Measurements from ENCODE around the gene CNOT10.

CNOT10 gene

GRCh38 chr3:32706348-32707025 is 21.5 kb downstream of the CNOT10 start:
- Histone ChIP-seq H3K27ac (ENCODE audit: low read depth, low read length) (no peak overlapping the region), H3K9me3 (ENCODE audit: control insufficient read depth, insufficient read depth, low read length) (no peaks in the 10 kb centered on the region), H4K20me1 (ENCODE audit: control insufficient read depth, insufficient read depth, low read depth, low read length) (no peaks in the 10 kb centered on the region), H3K27me3 (ENCODE audit: control insufficient read depth, low read length) (no peaks in the 10 kb centered on the region), H3K4me3 (ENCODE audit: low read length) (no peak overlapping the region), H3K4me1 (ENCODE audit: control insufficient read depth, low read length) (peaks cover 2% of the 10 kb centered on the region), H3F3A (ENCODE audit: control insufficient read depth, insufficient read depth) (0 out of 2 replicates have a peak, but pooled peaks cover 2% of the 10 kb centered on the region), H3K36me3 (ENCODE audit: control insufficient read depth, low read length) (peaks cover 59% of the 10 kb centered on the region), H3K4me2 (ENCODE audit: low read length) (no peak overlapping the region), H3K79me2 (ENCODE audit: control insufficient read depth, low read length) (peaks cover 20% of the 10 kb centered on the region), H3K9me2 (replicated peaks; ENCODE audit: control insufficient read depth, low read length) (no peaks in the 10 kb centered on the region)
- no peak for TF ChIP-seq EZH2phosphoT487 (IDR thresholded peaks at IDR 0.05; ENCODE audit: borderline replicate concordance, low read length)
- TF ChIP-seq, protein P1, sequence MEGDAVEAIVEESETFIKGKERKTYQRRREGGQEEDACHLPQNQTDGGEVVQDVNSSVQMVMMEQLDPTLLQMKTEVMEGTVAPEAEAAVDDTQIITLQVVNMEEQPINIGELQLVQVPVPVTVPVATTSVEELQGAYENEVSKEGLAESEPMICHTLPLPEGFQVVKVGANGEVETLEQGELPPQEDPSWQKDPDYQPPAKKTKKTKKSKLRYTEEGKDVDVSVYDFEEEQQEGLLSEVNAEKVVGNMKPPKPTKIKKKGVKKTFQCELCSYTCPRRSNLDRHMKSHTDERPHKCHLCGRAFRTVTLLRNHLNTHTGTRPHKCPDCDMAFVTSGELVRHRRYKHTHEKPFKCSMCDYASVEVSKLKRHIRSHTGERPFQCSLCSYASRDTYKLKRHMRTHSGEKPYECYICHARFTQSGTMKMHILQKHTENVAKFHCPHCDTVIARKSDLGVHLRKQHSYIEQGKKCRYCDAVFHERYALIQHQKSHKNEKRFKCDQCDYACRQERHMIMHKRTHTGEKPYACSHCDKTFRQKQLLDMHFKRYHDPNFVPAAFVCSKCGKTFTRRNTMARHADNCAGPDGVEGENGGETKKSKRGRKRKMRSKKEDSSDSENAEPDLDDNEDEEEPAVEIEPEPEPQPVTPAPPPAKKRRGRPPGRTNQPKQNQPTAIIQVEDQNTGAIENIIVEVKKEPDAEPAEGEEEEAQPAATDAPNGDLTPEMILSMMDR (IDR thresholded peaks at IDR 0.05; ENCODE audit: low read depth, low read length, poor library complexity, severe bottlenecking), result no peak

DNA sequence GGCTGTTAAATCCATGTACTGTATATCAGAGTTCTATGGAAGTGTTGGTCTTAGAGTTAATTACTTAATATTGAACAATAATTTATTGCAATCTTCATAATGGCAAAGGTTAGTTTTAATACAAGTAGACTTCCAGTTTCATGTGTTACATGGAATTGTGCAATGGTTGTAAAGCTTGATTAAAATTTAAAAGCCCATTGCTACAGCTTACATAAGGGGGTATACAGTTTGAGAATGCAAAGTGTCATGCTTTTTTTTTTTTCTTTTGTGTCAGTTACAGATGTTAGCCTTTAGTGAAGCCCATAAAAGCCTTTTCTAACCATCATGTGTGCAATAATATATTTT is 22.0 kb downstream of the CNOT10 start:
- H3K27me3 ChIP-seq (ENCODE audit: control insufficient read depth, low read length), result no peaks in the 10 kb centered on the region
- H3K4me1 ChIP-seq (ENCODE audit: control insufficient read depth, low read length), result no peaks in the 10 kb centered on the region

DNA sequence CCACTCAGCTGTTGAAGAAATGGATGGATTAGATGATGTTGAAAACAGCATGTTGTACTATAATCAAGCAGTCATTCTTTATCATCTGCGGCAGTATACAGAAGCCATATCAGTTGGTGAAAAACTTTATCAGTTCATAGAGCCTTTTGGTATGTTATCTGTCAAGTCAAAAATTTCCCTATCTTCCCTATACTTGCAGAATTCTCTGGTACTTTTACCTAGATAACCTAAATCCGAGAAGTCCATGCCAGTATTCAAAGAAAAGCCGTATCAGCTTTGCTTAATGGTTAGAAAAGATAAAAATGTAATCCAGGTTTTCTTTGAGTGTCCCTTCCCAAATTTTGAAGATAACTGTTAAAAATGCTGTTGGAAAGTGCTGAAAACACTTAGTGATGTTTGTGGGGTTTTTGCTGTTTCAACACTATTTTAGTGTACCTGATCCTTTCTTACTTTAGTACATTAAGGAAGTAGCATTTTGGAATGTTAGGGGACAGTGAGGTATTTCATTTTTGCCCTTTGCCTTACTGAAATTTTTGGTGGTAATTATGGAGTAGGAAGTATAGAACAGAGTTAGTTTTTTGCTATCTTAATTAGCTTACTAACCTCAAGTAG is 23.8 kb downstream of the CNOT10 start:
- Histone ChIP-seq H3K27ac (ENCODE audit: low read depth, low read length) (no peak overlapping the region), H3K4me3 (ENCODE audit: low read length) (no peak overlapping the region), H3F3A (ENCODE audit: control insufficient read depth, insufficient read depth) (0 out of 2 replicates have a peak, but pooled peaks cover 2% of the 10 kb centered on the region), H4K20me1 (ENCODE audit: control insufficient read depth, insufficient read depth, low read depth, low read length) (no peaks in the 10 kb centered on the region), H3K9me2 (replicated peaks; ENCODE audit: control insufficient read depth, low read length) (no peaks in the 10 kb centered on the region), H3K9me3 (ENCODE audit: control insufficient read depth, insufficient read depth, low read length) (no peaks in the 10 kb centered on the region), H3K79me2 (ENCODE audit: control insufficient read depth, low read length) (0 out of 2 replicates have a peak, but pooled peaks cover 4% of the 10 kb centered on the region), H3K27me3 (ENCODE audit: control insufficient read depth, low read length) (no peaks in the 10 kb centered on the region), H3K4me1 (ENCODE audit: control insufficient read depth, low read length) (no peaks in the 10 kb centered on the region), H3K36me3 (ENCODE audit: control insufficient read depth, low read length) (peaks cover 73% of the 10 kb centered on the region), H3K4me2 (ENCODE audit: low read length) (no peak overlapping the region)
- TF ChIP-seq, protein P1 (IDR thresholded peaks at IDR 0.05; ENCODE audit: low read depth, low read length, poor library complexity, severe bottlenecking), result no peak
- no peak for TF ChIP-seq EZH2phosphoT487 (IDR thresholded peaks at IDR 0.05; ENCODE audit: borderline replicate concordance, low read length)

More for the DNA sequence above, 22.0 kb downstream of the CNOT10 start:
- no peak overlapping the region for H3K4me2 ChIP-seq (ENCODE audit: low read length)
- no peaks in the 10 kb centered on the region for H4K20me1 ChIP-seq (ENCODE audit: control insufficient read depth, insufficient read depth, low read depth, low read length)
- H3K4me3 ChIP-seq (ENCODE audit: low read length), result no peak overlapping the region
- H3K27ac ChIP-seq (ENCODE audit: low read depth, low read length), result no peak overlapping the region
- no peaks in the 10 kb centered on the region for H3K9me2 ChIP-seq (replicated peaks; ENCODE audit: control insufficient read depth, low read length)
- H3K79me2 ChIP-seq (ENCODE audit: control insufficient read depth, low read length), result peaks cover 18% of the 10 kb centered on the region
- peaks cover 64% of the 10 kb centered on the region for H3K36me3 ChIP-seq (ENCODE audit: control insufficient read depth, low read length)
- H3F3A ChIP-seq (ENCODE audit: control insufficient read depth, insufficient read depth), result 0 out of 2 replicates have a peak, but pooled peaks cover 2% of the 10 kb centered on the region
- TF ChIP-seq, protein P1 (IDR thresholded peaks at IDR 0.05; ENCODE audit: low read depth, low read length, poor library complexity, severe bottlenecking), result no peak
- no peak for TF ChIP-seq EZH2phosphoT487 (IDR thresholded peaks at IDR 0.05; ENCODE audit: borderline replicate concordance, low read length)
- no peaks in the 10 kb centered on the region for H3K9me3 ChIP-seq (ENCODE audit: control insufficient read depth, insufficient read depth, low read length)

Data from DOHH2 (cell line).